Subcutaneous adipose tissue (tissue), 4 donors: Measurements from ENCODE around the gene ZNF587. TPM values are rescaled to one million over a fixed set of nuclear protein-coding genes. Genes with fewer than 3 reads are reported as not detected.

Source experiments
- CTCF ChIP-seq: fragments of 450-650 bp; IDR thresholded peaks from one replicate; pipeline ENCODE4 v1.5.1; 2016; ENCODE audit warnings: low read depth, mild to moderate bottlenecking, control low read depth, antibody characterized with exemption, moderate library complexity
- total RNA-seq, 4 donors: library from RNA; depleted of rRNA; stranded (reverse); fragments of >200 nt; gene quantifications; one replicate each; pipeline ENCODE4 v1.1.0, GENCODE V29; 2016

The ZNF587 gene
- total RNA-seq, 4 donors from 2014 or later, result 14.5 to 30.5 (median 19.9) TPM

DNA sequence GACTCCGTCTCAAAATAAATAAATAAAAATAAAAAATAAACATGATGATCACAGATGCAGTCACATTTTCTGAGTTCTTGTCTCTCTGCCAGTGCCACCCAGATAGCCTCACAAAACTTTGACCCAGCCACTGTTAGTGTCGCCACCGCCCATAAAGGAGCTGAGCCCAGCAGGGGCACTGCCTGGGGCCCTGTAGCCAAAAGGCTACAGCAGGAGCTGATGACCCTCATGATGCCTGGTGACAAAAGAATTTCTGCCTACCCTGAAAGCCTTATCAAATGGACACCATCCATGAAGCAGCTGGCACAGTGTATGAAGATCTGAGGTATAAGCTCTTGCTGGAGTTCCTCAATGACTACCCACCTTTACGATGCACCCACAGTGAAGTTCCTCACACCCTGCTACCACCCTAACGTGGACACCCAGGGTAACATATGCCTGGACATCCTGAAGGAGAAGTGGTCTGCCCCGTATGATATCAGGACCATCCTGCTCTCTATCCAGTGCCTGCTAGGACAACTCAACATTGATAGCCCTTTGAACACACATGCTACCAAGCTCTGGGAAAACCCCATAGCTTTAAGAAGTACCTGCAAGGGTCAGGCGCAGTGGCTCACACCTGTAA is 18.3 kb downstream of the ZNF587 start:
- TF ChIP-seq CTCF, result no peak

DNA sequence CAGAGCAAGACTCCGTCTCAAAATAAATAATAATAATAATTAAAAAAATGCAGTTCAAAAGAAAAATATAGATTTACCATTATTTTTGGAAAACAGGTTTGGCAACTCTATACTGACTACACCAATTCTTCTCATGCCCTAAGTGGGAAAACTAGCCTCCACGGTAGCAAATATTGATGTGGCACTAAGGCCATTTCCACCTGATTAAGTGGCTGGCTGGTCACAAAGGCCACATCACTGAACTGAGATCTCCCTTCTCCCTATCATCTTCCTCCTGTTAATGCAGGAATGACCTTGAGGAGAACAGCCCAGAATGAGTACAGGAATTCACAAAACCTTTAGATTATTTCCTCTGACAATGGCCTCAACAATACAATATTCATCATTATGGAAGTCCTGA is 20.6 kb downstream of the ZNF587 start:
- TF ChIP-seq CTCF, result no peak

DNA sequence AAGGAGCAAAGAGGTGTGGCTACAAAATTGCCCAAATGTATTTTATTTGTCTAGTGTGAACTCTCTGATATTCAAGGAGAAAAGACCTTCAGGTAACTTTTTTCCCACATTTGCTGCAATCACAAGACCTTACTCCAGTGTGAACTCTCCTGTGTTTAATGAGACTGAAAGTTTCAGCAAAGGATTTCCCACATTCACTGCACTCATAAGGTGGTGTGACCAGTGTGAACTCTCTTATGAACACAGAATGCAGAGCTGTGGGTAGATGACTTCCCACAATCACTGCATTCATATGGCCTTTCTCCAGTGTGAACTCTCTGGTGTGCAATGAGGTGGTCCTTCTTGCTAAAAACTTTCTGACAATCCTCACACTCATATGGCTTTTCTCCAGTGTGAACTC is 22.8 kb downstream of the ZNF587 start:
- no peak for TF ChIP-seq CTCF

DNA sequence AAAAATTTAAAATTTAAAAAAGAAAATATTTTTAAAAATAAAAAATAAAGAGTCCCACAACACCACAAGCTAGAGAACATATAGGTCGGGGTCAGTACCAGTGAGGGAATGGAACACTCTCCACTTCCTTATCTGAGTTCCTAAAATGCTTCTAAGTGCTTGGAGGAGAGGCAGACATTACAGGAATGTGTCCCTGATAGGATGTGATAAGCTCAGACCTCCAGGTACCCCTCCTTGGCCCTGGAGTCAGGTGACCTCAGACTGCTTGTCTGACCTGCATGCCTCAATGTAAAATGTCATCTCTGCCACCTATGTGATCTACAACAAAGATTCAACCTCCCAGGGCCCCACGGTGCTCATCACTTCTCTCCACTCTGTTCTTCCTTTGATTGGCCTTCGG is 36.4 kb downstream of the ZNF587 start:
- no peak for TF ChIP-seq CTCF

DNA sequence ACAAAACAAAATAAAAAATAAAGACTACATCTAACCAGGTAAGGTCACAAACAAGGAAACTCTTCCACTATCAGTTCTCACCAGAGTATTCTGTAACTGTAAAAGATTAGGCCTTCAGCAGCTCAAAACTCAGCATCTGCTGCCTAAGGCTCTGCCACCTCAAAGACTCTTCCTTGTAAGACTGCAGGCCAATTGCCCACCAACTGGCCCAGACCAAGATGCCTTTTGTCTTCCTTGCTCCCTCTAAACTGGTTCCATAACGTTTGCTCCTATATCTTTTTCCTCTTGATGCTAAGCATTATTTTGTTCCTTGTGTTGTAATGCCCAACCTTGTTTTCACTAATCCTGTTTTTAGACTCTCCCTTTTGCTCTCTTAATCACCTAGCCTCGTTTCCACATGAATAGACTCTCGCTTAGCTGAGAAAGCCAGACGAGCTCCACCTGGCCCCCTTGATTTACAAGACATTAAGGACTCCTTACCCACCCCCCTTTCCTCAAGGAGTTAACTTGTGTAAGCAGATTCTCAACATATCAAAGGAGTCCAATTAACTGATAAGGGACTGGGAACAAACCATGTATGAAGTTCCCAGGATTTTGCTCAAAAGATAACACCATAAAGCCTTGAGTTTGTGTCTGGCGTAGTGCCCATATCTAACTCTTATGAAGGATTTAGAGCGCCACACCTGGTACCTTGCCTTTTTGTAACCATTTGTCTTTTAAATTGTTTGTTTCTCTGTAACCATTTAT is 37.7 kb downstream of the ZNF587 start:
- TF ChIP-seq CTCF, result no peak

DNA sequence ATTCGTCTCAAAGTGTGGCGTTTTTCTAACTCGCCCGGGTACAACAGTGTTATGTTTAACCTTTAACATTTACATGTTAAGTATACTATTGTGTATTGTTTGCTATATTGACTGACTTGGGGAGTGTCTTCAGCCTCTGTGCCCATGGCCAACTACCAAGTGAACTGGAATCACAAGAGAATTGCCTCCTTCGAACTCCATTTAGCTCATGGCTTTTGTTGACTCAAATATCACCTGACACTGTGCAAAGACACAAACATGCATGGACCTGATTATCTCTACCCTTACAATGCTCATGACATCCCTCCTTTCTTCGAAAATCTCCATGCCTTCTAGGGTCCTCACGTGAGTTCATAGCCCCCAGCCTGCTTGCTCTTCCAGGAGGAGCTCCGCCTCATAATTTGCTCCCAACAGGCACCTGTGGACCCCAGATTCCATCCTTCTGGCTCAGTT is 38.5 kb downstream of the ZNF587 start:
- TF ChIP-seq CTCF, result no peak

GRCh38 chr19:57888560-57889231 is 39.0 kb downstream of the ZNF587 start, which contains the start of gene ZNF814:
ZNF814 (minus strand) TSS chr19:57889037; CDS start chr19:57888802, 235 bp downstream.
- no peak for TF ChIP-seq CTCF
